ACC112 (cell line): Measurements from ENCODE around the gene TNRC6B.

Experiments used
- H2AFZ ChIP-seq: fragments of 200-600 bp; sonication (generic); one replicate; pipeline ENCODE4 v1.6.0; 2017; ENCODE audit warnings: antibody characterized with exemption, low read length; ENCODE audit not compliant: unreplicated experiment
- H3K27ac ChIP-seq: fragments of 200-600 bp; sonication (generic); 2 replicates; pipeline ENCODE4 v1.5.1; 2014; ENCODE audit warnings: low read depth, mild to moderate bottlenecking, antibody characterized with exemption, low read length, moderate library complexity
- H3K27me3 ChIP-seq: fragments of 200-600 bp; sonication (generic); 2 replicates; pipeline ENCODE4 v1.6.1; 2014; ENCODE audit warnings: mild to moderate bottlenecking, antibody characterized with exemption, low read length, moderate library complexity, mixed read lengths; ENCODE audit not compliant: insufficient read depth
- H3K36me3 ChIP-seq: fragments of 200-600 bp; sonication (generic); 2 replicates; pipeline ENCODE4 v1.6.1; 2016; ENCODE audit warnings: mild to moderate bottlenecking, antibody characterized with exemption, low read length, moderate library complexity, mixed read lengths; ENCODE audit not compliant: insufficient read depth
- H3K4me1 ChIP-seq: fragments of 200-600 bp; sonication (generic); one replicate; pipeline ENCODE4 v1.6.1; 2016; ENCODE audit warnings: low read length, mixed read lengths; ENCODE audit not compliant: insufficient read depth, unreplicated experiment, control insufficient read depth
- H3K4me3 ChIP-seq: fragments of 200-600 bp; sonication (generic); 2 replicates; pipeline ENCODE4 v1.5.1; 2014; ENCODE audit warnings: mild to moderate bottlenecking, low read depth, low read length
- H3K79me2 ChIP-seq: fragments of 200-600 bp; sonication (generic); one replicate; pipeline ENCODE4 v1.6.0; 2016; ENCODE audit warnings: low read length; ENCODE audit not compliant: control insufficient read depth, unreplicated experiment, insufficient read depth

TNRC6B gene

GRCh38 chr22:40258017-40258416 lies 80.3 kb downstream of the TNRC6B start:
- Histone ChIP-seq H3K27ac (peak overlapping the region; percentile 96), H3K4me1 (peaks cover 15% of the 10 kb centered on the region), H3K4me3 (peak overlapping the region; percentile 25; the same call in 1 of the 2 replicates), H3K36me3 (no peaks in the 10 kb centered on the region), H3K79me2 (peaks cover 9% of the 10 kb centered on the region), H3K27me3 (no peaks in the 10 kb centered on the region), H2AFZ (no peak overlapping the region)

DNA sequence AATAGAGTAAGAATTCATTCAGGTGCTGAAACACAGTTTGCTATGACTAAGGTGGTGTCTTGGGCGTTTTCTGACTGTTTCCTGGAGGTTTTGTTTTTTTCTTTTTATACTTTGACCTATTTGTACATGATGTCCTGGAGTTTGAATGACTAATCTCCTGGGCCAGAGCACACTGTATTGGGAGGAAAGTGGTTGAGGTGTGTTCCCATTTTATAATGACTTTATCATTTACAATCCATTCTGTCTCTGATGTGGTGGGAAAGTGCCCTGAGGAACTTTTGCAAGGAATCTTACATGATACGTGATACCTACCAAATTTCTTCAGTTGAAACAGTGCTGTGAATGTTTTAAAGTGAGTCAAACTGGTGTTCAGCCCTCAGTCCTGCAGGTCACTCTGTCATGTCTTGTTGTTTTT lies 80.8 kb downstream of the TNRC6B start:
- peaks cover 9% of the 10 kb centered on the region for H3K79me2 ChIP-seq
- H3K4me3 ChIP-seq: peak overlapping the region; percentile 25; the same call in 1 of the 2 replicates

DNA sequence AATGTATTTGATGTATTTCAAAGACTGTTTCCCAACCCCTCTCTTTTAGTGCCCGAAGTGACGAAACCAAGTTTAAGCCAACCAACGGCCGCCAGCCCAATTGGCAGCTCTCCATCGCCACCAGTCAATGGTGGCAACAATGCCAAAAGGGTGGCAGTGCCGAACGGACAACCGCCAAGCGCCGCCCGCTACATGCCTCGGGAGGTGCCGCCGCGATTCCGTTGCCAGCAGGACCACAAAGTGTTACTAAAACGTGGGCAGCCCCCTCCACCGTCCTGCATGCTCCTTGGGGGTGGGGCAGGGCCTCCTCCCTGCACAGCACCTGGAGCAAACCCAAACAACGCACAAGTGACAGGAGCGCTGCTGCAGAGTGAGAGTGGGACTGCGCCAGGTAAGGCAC lies 84.1 kb downstream of the TNRC6B start:
- Histone ChIP-seq H2AFZ (no peak overlapping the region), H3K79me2 (peaks cover 9% of the 10 kb centered on the region), H3K27ac (no peak overlapping the region), H3K4me1 (peaks cover 15% of the 10 kb centered on the region), H3K4me3 (no peak overlapping the region), H3K36me3 (no peaks in the 10 kb centered on the region), H3K27me3 (no peaks in the 10 kb centered on the region)

More for the DNA sequence above, 80.8 kb downstream of the TNRC6B start:
- Histone ChIP-seq H2AFZ (no peak overlapping the region), H3K27me3 (no peaks in the 10 kb centered on the region), H3K27ac (peak overlapping the region; percentile 96), H3K36me3 (no peaks in the 10 kb centered on the region), H3K4me1 (peaks cover 15% of the 10 kb centered on the region)

DNA sequence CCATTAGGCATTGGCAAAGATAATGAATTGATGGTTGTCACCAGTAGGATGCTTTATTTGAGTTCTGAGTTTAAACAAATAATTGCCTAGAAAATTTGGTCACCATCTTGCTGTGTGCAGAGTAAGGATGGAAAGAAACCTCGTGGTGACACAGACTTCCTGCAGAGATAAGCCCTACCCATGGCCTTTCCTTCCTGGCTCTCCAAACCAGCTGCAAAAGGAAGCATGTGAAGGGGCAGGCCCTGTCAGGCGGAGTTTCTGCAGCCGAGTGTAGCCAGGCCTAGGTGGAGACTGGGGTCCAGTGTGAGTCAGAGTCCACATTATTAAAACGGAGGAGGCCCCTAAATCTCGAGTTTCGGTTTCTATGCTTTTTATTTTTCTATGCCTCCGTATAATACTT lies 85.5 kb downstream of the TNRC6B start:
- Histone ChIP-seq H3K27me3 (no peaks in the 10 kb centered on the region), H2AFZ (no peak overlapping the region), H3K79me2 (peaks cover 9% of the 10 kb centered on the region), H3K36me3 (no peaks in the 10 kb centered on the region), H3K27ac (no peak overlapping the region), H3K4me1 (peaks cover 13% of the 10 kb centered on the region), H3K4me3 (no peak overlapping the region)

GRCh38 chr22:40265783-40266182 lies 88.1 kb downstream of the TNRC6B start:
- H3K4me3 ChIP-seq: no peak overlapping the region
- H3K79me2 ChIP-seq: peaks cover 3% of the 10 kb centered on the region
- H3K36me3 ChIP-seq: no peaks in the 10 kb centered on the region
- no peaks in the 10 kb centered on the region for H3K27me3 ChIP-seq
- no peak overlapping the region for H3K27ac ChIP-seq
- H2AFZ ChIP-seq: no peak overlapping the region
- H3K4me1 ChIP-seq: no peaks in the 10 kb centered on the region

DNA sequence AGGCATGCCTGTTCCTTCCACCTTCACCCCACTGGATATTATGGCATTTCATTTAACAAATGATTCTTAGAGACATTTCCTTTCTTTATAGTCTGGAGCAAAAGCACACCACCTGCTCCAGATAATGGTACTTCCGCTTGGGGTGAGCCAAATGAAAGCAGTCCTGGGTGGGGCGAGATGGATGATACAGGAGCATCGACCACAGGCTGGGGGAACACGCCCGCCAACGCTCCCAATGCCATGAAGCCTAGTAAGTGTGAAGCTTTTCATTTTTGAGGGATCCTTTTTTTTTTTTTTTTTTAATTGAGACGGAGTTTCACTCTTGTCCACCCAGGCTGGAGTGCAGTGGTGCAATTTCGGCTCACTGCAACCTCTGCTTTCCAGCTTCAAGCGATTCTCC lies 92.3 kb downstream of the TNRC6B start:
- H2AFZ ChIP-seq: no peak overlapping the region
- H3K79me2 ChIP-seq: no peaks in the 10 kb centered on the region
- no peaks in the 10 kb centered on the region for H3K27me3 ChIP-seq
- H3K36me3 ChIP-seq: no peaks in the 10 kb centered on the region
- no peak overlapping the region for H3K4me3 ChIP-seq
- H3K27ac ChIP-seq: no peak overlapping the region
- H3K4me1 ChIP-seq: no peaks in the 10 kb centered on the region

DNA sequence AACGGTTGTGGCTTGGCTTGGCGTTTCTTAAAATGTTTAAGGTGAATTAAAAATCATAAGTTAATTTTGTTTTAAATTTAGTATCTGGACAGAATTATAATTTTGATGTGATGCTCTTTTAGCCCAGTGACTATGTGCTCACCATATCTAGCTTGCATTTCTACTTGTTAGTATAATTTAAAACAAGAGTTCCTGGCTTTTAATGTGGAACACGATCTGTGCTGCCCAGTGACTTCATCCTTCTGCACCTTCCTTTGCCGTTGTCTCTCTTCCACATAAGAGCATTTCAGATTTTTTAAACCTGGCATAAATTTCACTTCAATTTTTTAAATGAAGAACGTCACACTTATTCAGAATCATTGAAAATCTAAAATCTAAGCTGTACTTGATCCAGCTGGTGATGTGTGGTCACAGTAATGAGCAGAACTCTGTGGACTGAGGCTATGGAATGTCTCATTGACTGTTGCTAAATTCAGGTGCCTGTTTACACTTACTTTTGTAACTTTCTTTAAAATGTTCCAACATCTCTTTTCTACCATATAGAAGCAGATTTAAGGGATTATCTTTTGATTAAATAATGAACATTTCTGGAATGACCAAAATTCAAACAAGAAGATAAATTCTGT lies 93.1 kb downstream of the TNRC6B start:
- Histone ChIP-seq H2AFZ (no peak overlapping the region), H3K79me2 (no peaks in the 10 kb centered on the region), H3K4me3 (no peak overlapping the region), H3K27me3 (no peaks in the 10 kb centered on the region), H3K27ac (no peak overlapping the region), H3K4me1 (peaks cover 4% of the 10 kb centered on the region), H3K36me3 (no peaks in the 10 kb centered on the region)

- Histone ChIP-seq H3K4me1 (peaks cover 6% of the 10 kb centered on the region), H3K36me3 (no peaks in the 10 kb centered on the region), H3K27me3 (no peaks in the 10 kb centered on the region), H3K27ac (no peak overlapping the region), H3K79me2 (no peaks in the 10 kb centered on the region), H2AFZ (no peak overlapping the region), H3K4me3 (no peak overlapping the region)
Measured at GRCh38 chr22:40271440-40271839, 93.7 kb downstream of the TNRC6B start.

- H3K27ac ChIP-seq: no peak overlapping the region
Measured at GRCh38 chr22:40273319-40273718, 95.6 kb downstream of the TNRC6B start.

DNA sequence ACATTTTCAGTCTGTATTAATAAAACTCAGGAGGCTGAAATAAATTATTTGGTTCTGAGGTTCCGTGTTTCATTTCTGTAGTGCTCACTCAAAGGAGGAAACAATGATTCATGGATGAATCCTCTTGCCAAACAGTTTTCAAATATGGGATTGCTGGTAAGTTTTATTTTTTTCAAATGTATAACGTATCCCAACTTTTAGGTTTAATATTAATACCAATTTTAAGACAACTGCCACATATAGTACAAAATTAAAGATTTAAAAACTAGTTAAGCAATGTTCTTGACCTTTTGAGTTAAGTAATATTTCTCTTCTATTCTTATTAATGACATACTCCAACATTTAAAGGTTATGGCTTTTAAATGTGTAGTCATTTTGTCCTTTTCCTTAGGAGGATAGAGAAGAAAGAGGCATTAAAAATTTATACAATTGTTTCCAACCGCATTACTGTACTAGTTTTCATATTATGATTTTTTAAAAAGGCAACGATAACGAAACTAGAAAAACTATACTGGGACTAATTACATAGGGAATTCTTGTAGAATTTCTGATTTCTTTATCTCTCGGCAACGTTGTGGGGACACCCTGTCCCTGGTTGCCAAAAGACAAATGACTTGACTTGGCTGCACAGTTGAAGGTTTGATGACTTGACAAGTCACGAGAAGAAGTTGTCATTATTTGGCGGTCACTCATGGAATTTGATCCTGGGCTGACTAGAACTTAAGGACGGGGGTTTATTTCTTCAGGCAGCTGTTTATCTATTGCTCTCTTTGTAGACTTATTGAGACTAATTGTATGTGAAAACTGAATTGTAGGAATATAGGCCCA lies 99.5 kb downstream of the TNRC6B start:
- 0 out of 2 replicates have a peak, but pooled peaks cover 3% of the 10 kb centered on the region for H3K36me3 ChIP-seq

More at GRCh38 chr22:40273319-40273718, 95.6 kb downstream of the TNRC6B start:
- no peaks in the 10 kb centered on the region for H3K27me3 ChIP-seq
- 0 out of 2 replicates have a peak, but pooled peaks cover 3% of the 10 kb centered on the region for H3K36me3 ChIP-seq
- H3K4me1 ChIP-seq: peaks cover 11% of the 10 kb centered on the region
- no peak overlapping the region for H3K4me3 ChIP-seq
- H3K79me2 ChIP-seq: no peaks in the 10 kb centered on the region
- no peak overlapping the region for H2AFZ ChIP-seq

GRCh38 chr22:40279017-40279416 lies 101.3 kb downstream of the TNRC6B start:
- Histone ChIP-seq H3K4me1 (peaks cover 11% of the 10 kb centered on the region), H3K79me2 (no peaks in the 10 kb centered on the region), H3K27ac (no peak overlapping the region), H3K36me3 (0 out of 2 replicates have a peak, but pooled peaks cover 3% of the 10 kb centered on the region), H3K4me3 (no peak overlapping the region), H3K27me3 (no peaks in the 10 kb centered on the region), H2AFZ (no peak overlapping the region)

More for the DNA sequence above, 99.5 kb downstream of the TNRC6B start:
- Histone ChIP-seq H3K79me2 (no peaks in the 10 kb centered on the region), H3K4me1 (peaks cover 11% of the 10 kb centered on the region), H3K27ac (peak overlapping the region; percentile 100), H2AFZ (peak overlapping the region; percentile 55), H3K4me3 (peak overlapping the region; percentile 84), H3K27me3 (no peaks in the 10 kb centered on the region)
